GM10248 (cell line): ENCODE results near the gene SSU72.
"Not testable (repeated sequence)": the region's sequence is repeated elsewhere in the genome, so short reads cannot be mapped to it uniquely, and the experiment has no call there.

Experiments
- CTCF ChIA-PET: fragments of 300-600 bp; sonication (Branson Sonifier 250); formaldehyde crosslinking; extraction: SDS; loops from one replicate; lab custom pipeline; 2021; ENCODE audit warnings: antibody characterized with exemption; lab: Yijun Ruan, JAX
- POLR2A ChIA-PET: fragments of 350-650 bp; sonication (Branson Sonifier 250); formaldehyde crosslinking; extraction: SDS; loops from one replicate; lab custom pipeline; 2020; ENCODE audit warnings: antibody characterized with exemption; lab: Yijun Ruan, JAX
- DNase-seq: peaks from one replicate; pipeline ENCODE4 v3.0.0; 2012; ENCODE audit errors: extremely low spot score
- CTCF ChIP-seq: IDR thresholded peaks from 2 replicates; pipeline ENCODE4 v1.5.1; 2012; ENCODE audit warnings: mild to moderate bottlenecking, low read depth; ENCODE audit errors: extremely low read depth, missing control alignments, control extremely low read depth

SSU72 gene

GRCh38 chr1:1521331-1521730, 53.3 kb downstream of the SSU72 start:
- ChIA-PET POLR2A (no interaction called here), CTCF (no interaction called here)
- no peak for DNase-seq
- TF ChIP-seq CTCF = no peak

GRCh38 chr1:1519805-1520505, 54.7 kb downstream of the SSU72 start:
- DNase-seq, CTCF ChIA-PET, POLR2A ChIA-PET: not testable (repeated sequence)

DNA sequence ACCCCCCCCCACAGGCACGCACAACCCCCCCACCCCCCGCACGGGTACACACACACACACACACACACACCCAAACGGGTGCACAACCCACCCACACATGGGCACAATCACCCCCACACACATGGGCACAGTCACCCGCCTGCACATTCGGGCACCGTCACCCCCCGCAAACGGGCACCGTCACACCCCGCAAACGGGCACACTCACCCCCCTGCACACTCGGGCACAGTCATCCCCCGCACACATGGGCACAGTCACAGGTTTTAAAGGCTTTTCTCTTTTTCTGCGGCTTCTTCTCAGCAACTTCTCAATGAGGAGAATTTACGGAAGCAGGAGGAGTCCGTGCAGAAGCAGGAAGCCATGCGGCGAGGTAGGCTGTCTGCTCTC, 56.0 kb downstream of the SSU72 start:
- POLR2A ChIA-PET, DNase-seq, CTCF ChIA-PET: not testable (repeated sequence)

DNA sequence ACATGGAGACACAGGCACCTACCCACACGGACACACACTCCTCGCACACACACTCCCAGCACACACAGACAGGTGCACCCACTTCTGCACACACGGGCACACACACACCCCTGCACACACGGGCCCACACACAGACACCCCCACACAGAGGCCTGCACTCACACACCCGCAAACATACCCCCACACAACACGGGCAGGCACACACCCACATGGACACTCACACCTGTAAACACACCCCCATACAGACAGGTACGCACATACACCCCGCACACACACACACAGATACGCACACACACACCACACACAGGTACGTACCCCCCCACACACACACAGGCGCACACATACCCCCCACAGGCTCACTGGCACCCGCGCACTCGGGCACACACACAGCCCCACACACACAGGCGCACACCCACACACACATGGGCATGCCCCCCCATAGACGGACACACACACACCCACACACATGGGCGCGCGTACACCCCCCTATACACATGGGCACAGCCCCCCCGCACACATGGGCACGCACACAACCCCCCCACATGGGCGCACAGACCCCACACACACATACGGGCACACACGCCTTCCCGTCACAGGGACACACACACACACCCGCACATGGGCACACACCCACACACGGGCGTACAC, 56.6 kb downstream of the SSU72 start:
- ChIA-PET CTCF (no interaction called here), POLR2A (no interaction called here)
- DNase-seq = no peak
- no peak for TF ChIP-seq CTCF

DNA sequence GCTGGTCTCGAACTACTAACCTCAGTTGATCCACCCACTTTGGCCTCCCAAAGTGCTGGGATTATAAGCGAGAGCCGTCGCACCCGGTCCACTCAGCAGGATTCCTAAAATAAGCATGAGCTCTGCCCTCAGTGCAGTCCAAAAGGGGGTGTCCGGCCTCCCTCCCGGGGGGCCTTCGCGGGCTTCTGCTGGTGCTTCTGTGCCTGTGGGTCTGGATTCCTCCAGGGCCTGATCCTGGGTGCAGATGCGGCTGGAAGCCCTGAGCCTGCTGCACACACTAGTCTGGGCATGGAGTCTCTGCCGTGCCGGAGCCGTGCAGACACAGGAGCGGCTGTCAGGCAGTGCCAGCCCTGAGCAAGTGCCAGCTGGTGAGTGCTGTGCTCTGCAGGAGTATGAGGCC, 57.7 kb downstream of the SSU72 start:
- CTCF ChIA-PET = interaction anchor here (1.3 kb wide), 1 partner anchor 30 kb away, joined by 3 read pairs; no protein-coding TSS in a partner anchor
- POLR2A ChIA-PET, DNase-seq: not testable (repeated sequence)

- CTCF ChIA-PET = interaction anchor here (1.3 kb wide), 1 partner anchor 10 kb away, joined by 6 read pairs; no protein-coding TSS in a partner anchor
- DNase-seq, POLR2A ChIA-PET: not testable (repeated sequence)
Observed at GRCh38 chr1:1514376-1514775, 60.3 kb downstream of the SSU72 start.

DNA sequence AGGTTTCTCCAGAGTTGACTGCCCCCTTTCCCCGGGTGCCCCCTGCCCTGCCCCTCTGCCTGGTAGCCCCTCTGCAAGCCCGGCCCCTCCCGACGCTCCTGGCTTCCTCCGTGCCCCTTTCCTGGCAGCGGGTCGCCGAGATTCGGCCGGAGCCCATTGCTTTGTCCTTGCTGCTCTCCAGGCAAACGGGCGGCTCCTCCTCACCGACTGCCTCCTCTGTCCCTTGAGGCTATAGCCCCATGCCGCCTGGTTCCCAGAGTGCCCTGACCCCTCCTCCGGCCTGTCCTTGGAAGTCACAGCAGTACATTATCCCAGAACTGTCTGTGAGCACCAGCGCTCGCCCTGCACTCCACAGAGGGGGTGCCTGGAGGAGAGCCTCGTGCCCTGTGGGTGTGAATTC, 61.0 kb downstream of the SSU72 start:
- DNase-seq, CTCF ChIA-PET, POLR2A ChIA-PET: not testable (repeated sequence)

DNA sequence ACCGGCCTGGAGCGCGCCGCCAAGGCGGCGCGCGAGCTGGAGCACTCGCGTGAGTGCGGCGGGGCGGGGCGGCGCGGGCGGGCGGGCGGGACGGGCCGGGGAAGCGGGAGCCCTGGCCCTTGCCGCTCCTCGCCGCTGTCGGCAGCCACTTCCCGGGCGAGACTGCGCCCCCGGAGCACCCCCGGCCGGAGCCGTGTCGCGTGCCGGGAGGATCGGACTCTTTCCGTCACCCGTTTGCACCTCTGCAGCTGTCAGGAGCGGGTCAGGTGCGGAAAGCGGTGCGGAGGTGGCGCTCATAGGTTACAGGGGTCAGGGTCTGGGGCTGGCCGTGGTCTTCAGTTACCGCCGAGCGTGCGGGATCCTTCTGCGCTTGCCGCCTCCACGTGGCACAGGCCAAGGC, 62.2 kb downstream of the SSU72 start:
- CTCF ChIA-PET, DNase-seq, POLR2A ChIA-PET: not testable (repeated sequence)

DNA sequence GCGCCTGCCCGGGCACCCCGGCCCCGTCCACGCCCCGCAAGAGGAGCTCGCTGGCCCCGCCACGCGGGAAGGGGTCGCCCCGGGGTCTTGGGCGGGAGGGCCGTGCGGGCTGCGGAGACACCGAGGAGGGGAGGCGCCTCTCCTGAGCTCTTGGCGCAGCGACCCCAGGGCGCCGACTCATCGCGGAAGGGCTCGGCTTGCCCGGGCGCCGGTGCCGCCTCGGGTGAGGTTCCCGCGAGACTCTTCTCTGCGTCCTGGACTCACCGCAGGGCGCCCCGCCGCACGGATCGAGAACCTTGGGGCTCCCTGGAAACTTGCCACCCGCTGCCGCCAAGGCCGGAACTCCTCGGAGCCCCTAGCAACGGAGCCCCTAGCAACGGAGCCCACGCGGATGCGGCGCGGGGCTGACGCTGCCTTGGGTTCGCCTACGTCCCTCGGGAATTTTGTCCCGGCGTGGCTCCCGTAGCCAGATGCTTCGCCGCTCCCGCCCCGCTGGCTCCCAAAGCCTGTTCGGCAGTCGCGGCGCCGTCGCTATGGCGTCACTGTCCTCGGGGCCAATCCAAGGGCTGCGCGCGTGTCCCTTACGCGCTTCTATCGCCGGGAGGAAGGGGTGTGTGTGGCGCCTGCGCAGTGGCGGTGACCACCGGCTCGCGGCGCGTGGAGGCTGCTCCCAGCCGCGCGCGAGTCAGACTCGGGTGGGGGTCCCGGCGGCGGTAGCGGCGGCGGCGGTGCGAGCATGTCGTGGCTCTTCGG, 63.0 kb downstream of the SSU72 start, which contains the start of gene ATAD3A:
Gene ATAD3A (plus strand): TSS at position 630 of the 753 bp plus-strand sequence. CDS start 107 bp downstream, at position 737.
- DNase-seq = peak; percentile 98
- ChIA-PET POLR2A (no interaction called here), CTCF (interaction anchor here (0.8 kb wide), 1 partner anchor 74 kb away, joined by 3 read pairs; no protein-coding TSS in a partner anchor)
- TF ChIP-seq CTCF = no peak
